Measurements from ENCODE around the gene SNU13. TPM values are rescaled to one million over a fixed set of nuclear protein-coding genes. Genes with fewer than 3 reads are reported as not detected.
"Not testable (repeated sequence)": the region's sequence is repeated elsewhere in the genome, so short reads cannot be mapped to it uniquely, and the experiment has no call there.

The SNU13 gene
- total RNA-seq, 4 donors from 2014 or later = 79.7 to 115 (median 93.3) TPM

DNA sequence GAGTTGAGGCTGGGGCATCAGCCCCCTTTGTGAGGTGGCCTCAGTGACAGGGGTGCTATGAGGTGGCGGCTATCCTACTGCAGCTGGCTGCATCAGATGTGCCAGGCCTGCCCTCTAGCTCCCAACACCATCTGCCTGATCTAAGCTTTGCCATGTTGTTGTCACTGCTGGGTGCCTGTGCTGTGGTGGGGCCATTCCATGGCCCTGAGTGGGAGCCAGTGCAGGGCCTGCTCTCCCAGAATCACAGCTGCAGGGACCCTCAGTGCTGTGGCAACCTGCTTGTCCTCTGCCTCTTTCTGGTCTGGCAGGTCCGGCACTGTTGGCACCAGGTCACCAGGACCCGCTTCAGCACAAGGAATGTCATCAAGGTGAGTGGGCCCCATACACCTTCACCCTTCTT is 1.8 kb upstream of the SNU13 start:
- Histone ChIP-seq H3K4me1 (peaks cover 14 to 35% (median 23%) of the 10 kb centered on the region in 4 donors), H3K9me3 (no peaks in the 10 kb centered on the region), H3K4me3 (no peak overlapping the region), H3K27me3 (no peaks in the 10 kb centered on the region), H3K27ac (replicated peaks in 1 of 4) (no peak overlapping the region), H3K36me3 (peaks cover 6 to 11% (median 11%) of the 10 kb centered on the region in 4 donors)
- TF ChIP-seq POLR2A (IDR thresholded peaks at IDR 0.05; ENCODE audit: low read depth) (no peak), POLR2AphosphoS5 (IDR thresholded peaks at IDR 0.05) (no peak), EP300 (IDR thresholded peaks at IDR 0.05) (no peak)
- TF ChIP-seq, protein P1, sequence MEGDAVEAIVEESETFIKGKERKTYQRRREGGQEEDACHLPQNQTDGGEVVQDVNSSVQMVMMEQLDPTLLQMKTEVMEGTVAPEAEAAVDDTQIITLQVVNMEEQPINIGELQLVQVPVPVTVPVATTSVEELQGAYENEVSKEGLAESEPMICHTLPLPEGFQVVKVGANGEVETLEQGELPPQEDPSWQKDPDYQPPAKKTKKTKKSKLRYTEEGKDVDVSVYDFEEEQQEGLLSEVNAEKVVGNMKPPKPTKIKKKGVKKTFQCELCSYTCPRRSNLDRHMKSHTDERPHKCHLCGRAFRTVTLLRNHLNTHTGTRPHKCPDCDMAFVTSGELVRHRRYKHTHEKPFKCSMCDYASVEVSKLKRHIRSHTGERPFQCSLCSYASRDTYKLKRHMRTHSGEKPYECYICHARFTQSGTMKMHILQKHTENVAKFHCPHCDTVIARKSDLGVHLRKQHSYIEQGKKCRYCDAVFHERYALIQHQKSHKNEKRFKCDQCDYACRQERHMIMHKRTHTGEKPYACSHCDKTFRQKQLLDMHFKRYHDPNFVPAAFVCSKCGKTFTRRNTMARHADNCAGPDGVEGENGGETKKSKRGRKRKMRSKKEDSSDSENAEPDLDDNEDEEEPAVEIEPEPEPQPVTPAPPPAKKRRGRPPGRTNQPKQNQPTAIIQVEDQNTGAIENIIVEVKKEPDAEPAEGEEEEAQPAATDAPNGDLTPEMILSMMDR (IDR thresholded peaks at IDR 0.05) = no peak
- intact Hi-C loops (cut with DNase I) = loop anchor here (10.0 kb wide), 1 partner anchor 144 kb away; the partner anchor contains the start of gene SREBF2
- DNase-seq (ENCODE audit: extremely low spot score) = no peak
- WGBS = 85% methylated on average over 3 of the region's 3 CpGs

DNA sequence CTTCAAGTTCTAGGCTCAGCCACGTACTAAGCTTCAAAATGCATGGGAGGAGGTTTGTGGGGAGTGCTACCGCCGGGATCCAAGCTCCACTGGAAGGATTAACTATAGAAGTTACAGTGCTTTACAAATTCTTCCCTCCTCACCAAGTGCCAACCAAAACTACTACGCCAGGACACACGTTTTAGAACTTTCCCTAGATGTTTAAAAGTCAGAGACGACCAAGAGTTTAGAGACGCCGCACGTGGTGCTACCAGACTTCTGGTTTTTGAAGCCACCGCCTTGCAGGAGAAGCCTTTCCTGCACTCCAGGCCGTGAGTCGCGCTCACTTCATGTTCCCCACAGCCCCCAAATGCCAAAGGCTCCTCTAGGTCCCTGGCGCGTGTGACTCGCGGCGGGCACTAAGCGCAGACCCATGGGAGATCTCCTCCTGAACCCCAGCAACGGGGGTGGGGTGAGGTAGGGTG is 734 bp downstream of the SNU13 start:
- H3K4me1 ChIP-seq = peaks cover 14 to 35% (median 26%) of the 10 kb centered on the region in 4 donors
- peak overlapping the region; percentile 75 to 80 (median 78) for H3K4me3 ChIP-seq
- H3K27ac ChIP-seq (replicated peaks in 1 of 4) = peak overlapping the region; percentile 96 to 97 (median 96)
- no peaks in the 10 kb centered on the region for H3K9me3 ChIP-seq
- 0% methylated on average over 11 of the region's 20 CpGs for WGBS
- intact Hi-C loops (cut with DNase I) = no loop called here
- no peak for DNase-seq (ENCODE audit: extremely low spot score)
- H3K36me3 ChIP-seq = no peaks in the 10 kb centered on the region
- no peaks in the 10 kb centered on the region for H3K27me3 ChIP-seq
- TF ChIP-seq EP300 (IDR thresholded peaks at IDR 0.05) = no peak
- TF ChIP-seq POLR2A (IDR thresholded peaks at IDR 0.05; ENCODE audit: low read depth) = no peak
- TF ChIP-seq POLR2AphosphoS5 (IDR thresholded peaks at IDR 0.05) = no peak
- TF ChIP-seq, protein P1 (IDR thresholded peaks at IDR 0.05) = no peak

DNA sequence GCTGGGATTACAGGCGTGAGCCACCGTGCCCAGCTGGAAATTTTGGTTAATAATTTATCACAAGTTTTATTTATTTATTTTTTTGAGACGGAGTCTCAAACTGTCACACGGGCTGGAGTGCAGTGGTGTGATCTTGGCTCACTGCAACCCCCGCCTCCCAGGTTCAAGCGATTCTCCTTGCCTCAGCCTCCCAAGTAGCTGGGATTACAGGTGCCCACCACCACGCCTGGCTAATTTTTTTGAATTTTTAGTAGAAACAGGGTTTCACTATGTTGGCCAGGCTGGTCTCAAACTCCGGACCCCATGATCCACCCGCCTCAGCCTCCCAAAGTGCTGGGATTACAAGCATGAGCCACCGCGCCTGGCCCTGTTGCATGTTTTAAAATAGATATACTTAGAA is 1.8 kb downstream of the SNU13 start:
- WGBS = 95% methylated on average over 11 of the region's 11 CpGs
- H3K36me3 ChIP-seq; H3K4me3 ChIP-seq; H3K27me3 ChIP-seq; DNase-seq (ENCODE audit: extremely low spot score); H3K9me3 ChIP-seq; intact Hi-C loops (cut with DNase I); H3K27ac ChIP-seq (replicated peaks in 1 of 4): not testable (repeated sequence)
- H3K4me1 ChIP-seq = peaks cover 14 to 35% (median 29%) of the 10 kb centered on the region in 4 donors

DNA sequence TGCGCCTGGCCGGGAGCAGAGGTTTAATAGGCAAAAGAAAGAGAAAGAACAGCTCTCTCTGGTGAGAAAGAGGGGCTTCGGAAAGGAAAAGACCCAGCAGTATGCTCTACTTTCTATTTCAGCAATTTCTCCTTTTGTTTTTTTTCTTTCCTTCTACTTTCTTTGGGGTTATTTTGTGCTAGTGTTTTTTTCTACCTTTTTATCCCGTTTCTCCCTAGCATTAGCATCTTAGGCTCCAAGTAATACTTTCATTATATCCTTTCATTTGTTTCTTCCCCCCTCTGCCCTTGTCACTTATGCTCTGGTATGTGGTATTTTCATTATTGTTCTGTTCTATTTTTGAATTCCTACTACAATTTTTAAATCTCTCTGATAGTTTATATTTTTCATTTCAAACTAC is 4.5 kb downstream of the SNU13 start:
- Histone ChIP-seq H3K27ac (replicated peaks in 1 of 4) (no peak overlapping the region), H3K9me3 (no peaks in the 10 kb centered on the region), H3K27me3 (no peaks in the 10 kb centered on the region), H3K4me3 (no peak overlapping the region), H3K36me3 (peaks cover 12 to 19% (median 16%) of the 10 kb centered on the region in 4 donors), H3K4me1 (peaks cover 20 to 33% (median 27%) of the 10 kb centered on the region in 4 donors)
- intact Hi-C loops (cut with DNase I) = no loop called here
- no peak for TF ChIP-seq POLR2AphosphoS5 (IDR thresholded peaks at IDR 0.05)
- no peak for TF ChIP-seq POLR2A (IDR thresholded peaks at IDR 0.05; ENCODE audit: low read depth)
- TF ChIP-seq, protein P1 (IDR thresholded peaks at IDR 0.05) = no peak
- TF ChIP-seq EP300 (IDR thresholded peaks at IDR 0.05) = no peak
- 79% methylated on average over 4 of the region's 4 CpGs for WGBS
- DNase-seq (ENCODE audit: extremely low spot score) = no peak

DNA sequence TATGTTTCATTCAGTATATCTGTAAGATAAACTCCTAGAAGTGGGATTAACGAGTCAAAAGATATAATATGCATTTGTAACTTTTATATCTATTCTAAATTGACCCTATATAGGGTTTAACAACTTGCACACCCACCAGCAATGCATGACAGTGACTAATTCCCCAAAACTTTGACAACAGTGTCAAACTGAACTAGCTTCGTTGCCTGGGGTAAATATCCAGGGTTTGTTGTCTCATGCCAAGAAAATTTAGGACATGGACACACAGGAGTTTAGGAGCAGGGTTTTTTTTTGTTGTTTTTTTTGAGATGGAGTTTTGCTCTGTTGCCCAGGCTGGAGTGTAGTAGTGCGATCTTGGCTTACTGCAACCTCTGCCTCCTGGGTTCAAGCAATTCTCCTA is 5.1 kb downstream of the SNU13 start:
- WGBS = 85% methylated on average over 3 of the region's 3 CpGs
- Histone ChIP-seq H3K36me3 (peaks cover 18 to 25% (median 22%) of the 10 kb centered on the region in 4 donors), H3K4me3 (no peak overlapping the region), H3K4me1 (peaks cover 20 to 30% (median 26%) of the 10 kb centered on the region in 4 donors), H3K9me3 (no peaks in the 10 kb centered on the region), H3K27ac (replicated peaks in 1 of 4) (no peak overlapping the region), H3K27me3 (no peaks in the 10 kb centered on the region)
- DNase-seq (ENCODE audit: extremely low spot score) = no peak
- intact Hi-C loops (cut with DNase I) = no loop called here
- TF ChIP-seq POLR2AphosphoS5 (IDR thresholded peaks at IDR 0.05) (no peak), POLR2A (IDR thresholded peaks at IDR 0.05; ENCODE audit: low read depth) (no peak)

DNA sequence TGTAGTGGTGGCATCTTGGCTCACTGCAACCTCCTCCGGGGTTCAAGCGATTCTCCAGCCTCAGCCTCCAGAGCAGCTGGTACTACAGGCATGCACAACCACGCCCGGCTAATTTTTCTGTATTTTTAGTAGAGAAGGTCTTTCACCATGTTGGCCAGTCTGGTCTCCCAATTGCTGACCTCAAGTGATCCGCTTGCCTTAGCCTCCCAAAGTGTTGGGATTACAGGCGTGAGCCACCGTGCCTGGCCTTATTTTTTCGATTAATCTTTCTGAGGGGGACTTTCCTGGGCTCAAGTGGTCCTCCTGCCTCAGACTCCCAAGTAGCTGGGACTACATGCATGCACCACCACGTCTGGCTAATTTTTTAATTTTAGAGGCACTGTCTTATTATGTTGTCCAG is 5.6 kb downstream of the SNU13 start:
- H3K4me3 ChIP-seq = peak overlapping the region; percentile 57 to 65 (median 63)
- intact Hi-C loops (cut with DNase I) = no loop called here
- peak overlapping the region; percentile 82 to 89 (median 86) for H3K27ac ChIP-seq (replicated peaks in 1 of 4)
- no peak for DNase-seq (ENCODE audit: extremely low spot score)
- H3K36me3 ChIP-seq = peaks cover 22 to 31% (median 28%) of the 10 kb centered on the region in 4 donors
- H3K27me3 ChIP-seq = no peaks in the 10 kb centered on the region
- no peaks in the 10 kb centered on the region for H3K9me3 ChIP-seq
- no peak for TF ChIP-seq EP300 (IDR thresholded peaks at IDR 0.05)
- WGBS = 87% methylated on average over 9 of the region's 9 CpGs
- peaks cover 19 to 28% (median 25%) of the 10 kb centered on the region in 4 donors for H3K4me1 ChIP-seq

Measured in esophagus muscularis mucosa (tissue), 4 donors.